Measurements from ENCODE around the gene CLASP2. TPM values are rescaled to one million over a fixed set of nuclear protein-coding genes. Genes with fewer than 3 reads are reported as not detected.
A peak's percentile ranks its signal among the peaks of the same experiment; 100 is the strongest.

CLASP2 gene
- total RNA-seq, 2 experiments from 2014 or later = 63.4 to 73.1 TPM

- ChIA-PET POLR2A (no interaction called here), CTCF (no interaction called here)
- H3K9me3 ChIP-seq (ENCODE audit: control insufficient read depth in 1 of 2, insufficient read depth in 1 of 2, low read length in 2 of 2) = no peaks in the 10 kb centered on the region
- H3K27me3 ChIP-seq (ENCODE audit: control insufficient read depth in 1 of 2, insufficient read depth in 2 of 2, low read length in 2 of 2) = peaks cover 0 to 2% of the 10 kb centered on the region in 2 experiments
- no peaks in the 10 kb centered on the region for H3K4me1 Mint-ChIP-seq (ENCODE audit: low read depth)
- H3K36me3 Mint-ChIP-seq (ENCODE audit: low read depth) = no peaks in the 10 kb centered on the region
- H3K4me1 ChIP-seq (ENCODE audit: insufficient read depth, low read length) = no peaks in the 10 kb centered on the region
- DNase-seq (peak in 1 of 14 experiments; percentile 10), ATAC-seq (ENCODE audit: poor library complexity) (no peak)
- intact Hi-C loops (cut with DNase I, micrococcal nuclease) = no loop called here
- H3K4me3 Mint-ChIP-seq = no peak overlapping the region
- H3K27ac ChIP-seq (ENCODE audit: low read depth in 1 of 2, low read length in 2 of 2) = no peak overlapping the region
- no peak overlapping the region for H3K4me3 ChIP-seq (ENCODE audit: low read length)
- no peak overlapping the region for H3K27ac Mint-ChIP-seq
- no peak for TF ChIP-seq CTCF (IDR thresholded peaks at IDR 0.05)
- peaks cover 18% of the 10 kb centered on the region for H3K27me3 Mint-ChIP-seq
- H3K36me3 ChIP-seq (ENCODE audit: insufficient read depth, low read length) = no peaks in the 10 kb centered on the region
- no peaks in the 10 kb centered on the region for H3K9me3 Mint-ChIP-seq
Observed at GRCh38 chr3:33746416-33747116, 28.5 kb upstream of the CLASP2 start.

- Mint-ChIP-seq H3K27ac (no peak overlapping the region), H3K9me3 (peaks cover 7% of the 10 kb centered on the region), H3K4me3 (no peak overlapping the region), H3K27me3 (peaks cover 8% of the 10 kb centered on the region), H3K36me3 (ENCODE audit: low read depth) (no peaks in the 10 kb centered on the region), H3K4me1 (ENCODE audit: low read depth) (no peaks in the 10 kb centered on the region)
- H3K4me1 ChIP-seq (ENCODE audit: insufficient read depth, low read length) = no peaks in the 10 kb centered on the region
- ATAC-seq (ENCODE audit: poor library complexity) (no peak), DNase-seq (no peak)
- H3K27ac ChIP-seq (ENCODE audit: low read depth in 1 of 2, low read length in 2 of 2) = no peak overlapping the region
- H3K27me3 ChIP-seq (ENCODE audit: control insufficient read depth in 1 of 2, insufficient read depth in 2 of 2, low read length in 2 of 2) = no peaks in the 10 kb centered on the region
- ChIA-PET CTCF (no interaction called here), POLR2A (no interaction called here)
- intact Hi-C loops (cut with DNase I, micrococcal nuclease) = no loop called here
- H3K36me3 ChIP-seq (ENCODE audit: insufficient read depth, low read length) = no peaks in the 10 kb centered on the region
- H3K9me3 ChIP-seq (ENCODE audit: control insufficient read depth in 1 of 2, insufficient read depth in 1 of 2, low read length in 2 of 2) = peaks cover 0 to 5% of the 10 kb centered on the region in 2 experiments
- H3K4me3 ChIP-seq (ENCODE audit: low read length) = no peak overlapping the region
- TF ChIP-seq CTCF (IDR thresholded peaks at IDR 0.05) = no peak
Observed at GRCh38 chr3:33737146-33737545, 19.1 kb upstream of the CLASP2 start.

GRCh38 chr3:33732394-33732793, 14.3 kb upstream of the CLASP2 start:
- Histone ChIP-seq H3K4me1 (ENCODE audit: insufficient read depth, low read length) (no peaks in the 10 kb centered on the region), H3K4me3 (ENCODE audit: low read length) (no peak overlapping the region), H3K27ac (ENCODE audit: low read depth in 1 of 2, low read length in 2 of 2) (no peak overlapping the region), H3K36me3 (ENCODE audit: insufficient read depth, low read length) (no peaks in the 10 kb centered on the region), H3K9me3 (ENCODE audit: control insufficient read depth in 1 of 2, insufficient read depth in 1 of 2, low read length in 2 of 2) (peaks cover 0 to 6% of the 10 kb centered on the region in 2 experiments), H3K27me3 (ENCODE audit: control insufficient read depth in 1 of 2, insufficient read depth in 2 of 2, low read length in 2 of 2) (no peaks in the 10 kb centered on the region)
- no peak for TF ChIP-seq CTCF (IDR thresholded peaks at IDR 0.05)
- H3K4me1 Mint-ChIP-seq (ENCODE audit: low read depth) = no peaks in the 10 kb centered on the region
- no peak overlapping the region for H3K4me3 Mint-ChIP-seq
- intact Hi-C loops (cut with DNase I, micrococcal nuclease) = no loop called here
- peaks cover 10% of the 10 kb centered on the region for H3K9me3 Mint-ChIP-seq
- ChIA-PET CTCF (no interaction called here), POLR2A (no interaction called here)
- peak; percentile 32 for ATAC-seq (ENCODE audit: poor library complexity)
- DNase-seq = peak in 2 of 14 experiments; percentile 19 to 24
- no peaks in the 10 kb centered on the region for H3K36me3 Mint-ChIP-seq (ENCODE audit: low read depth)
- no peaks in the 10 kb centered on the region for H3K27me3 Mint-ChIP-seq
- H3K27ac Mint-ChIP-seq = no peak overlapping the region

Measured in CD4-positive, alpha-beta T cell (primary cell).